Uterus (tissue), 2 donors: ENCODE data around the gene TOMM40.

ENCODE experiments used
- POLR2A ChIP-seq, 2 donors: fragments of 450-650 bp; IDR thresholded peaks; one replicate each; pipeline ENCODE4 v1.6.1; 2016; ENCODE audit warnings: antibody characterized with exemption in 2 of 2, mild to moderate bottlenecking in 1 of 2, moderate library complexity in 1 of 2
- TF ChIP-seq, protein P1 (sequence below), 4 experiments: fragments of 200-600 bp in 2 of 4; fragments of 450-650 bp in 2 of 4; sonication (generic) in 2 of 4; IDR thresholded peaks; one replicate each; pipeline ENCODE4 v1.5.1; 2016 to 2019; ENCODE audit warnings: antibody characterized with exemption in 4 of 4, mild to moderate bottlenecking in 2 of 4, moderate library complexity in 1 of 4

DNA sequence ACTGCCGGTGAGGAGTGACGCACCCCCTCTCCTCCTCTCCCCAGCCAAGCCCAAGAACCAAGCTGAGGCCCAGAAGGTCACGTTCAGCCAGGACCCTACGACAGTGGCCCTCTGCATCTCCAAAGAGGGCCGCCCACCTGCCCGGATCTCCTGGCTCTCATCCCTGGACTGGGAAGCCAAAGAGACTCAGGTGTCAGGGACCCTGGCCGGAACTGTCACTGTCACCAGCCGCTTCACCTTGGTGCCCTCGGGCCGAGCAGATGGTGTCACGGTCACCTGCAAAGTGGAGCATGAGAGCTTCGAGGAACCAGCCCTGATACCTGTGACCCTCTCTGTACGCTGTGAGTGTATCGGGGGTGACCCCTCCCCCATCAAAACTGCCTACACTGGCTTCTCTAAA is 19.2 kb upstream of the TOMM40 start:
- TF ChIP-seq, protein P1, sequence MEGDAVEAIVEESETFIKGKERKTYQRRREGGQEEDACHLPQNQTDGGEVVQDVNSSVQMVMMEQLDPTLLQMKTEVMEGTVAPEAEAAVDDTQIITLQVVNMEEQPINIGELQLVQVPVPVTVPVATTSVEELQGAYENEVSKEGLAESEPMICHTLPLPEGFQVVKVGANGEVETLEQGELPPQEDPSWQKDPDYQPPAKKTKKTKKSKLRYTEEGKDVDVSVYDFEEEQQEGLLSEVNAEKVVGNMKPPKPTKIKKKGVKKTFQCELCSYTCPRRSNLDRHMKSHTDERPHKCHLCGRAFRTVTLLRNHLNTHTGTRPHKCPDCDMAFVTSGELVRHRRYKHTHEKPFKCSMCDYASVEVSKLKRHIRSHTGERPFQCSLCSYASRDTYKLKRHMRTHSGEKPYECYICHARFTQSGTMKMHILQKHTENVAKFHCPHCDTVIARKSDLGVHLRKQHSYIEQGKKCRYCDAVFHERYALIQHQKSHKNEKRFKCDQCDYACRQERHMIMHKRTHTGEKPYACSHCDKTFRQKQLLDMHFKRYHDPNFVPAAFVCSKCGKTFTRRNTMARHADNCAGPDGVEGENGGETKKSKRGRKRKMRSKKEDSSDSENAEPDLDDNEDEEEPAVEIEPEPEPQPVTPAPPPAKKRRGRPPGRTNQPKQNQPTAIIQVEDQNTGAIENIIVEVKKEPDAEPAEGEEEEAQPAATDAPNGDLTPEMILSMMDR (IDR thresholded peaks at IDR 0.05): no peak
- TF ChIP-seq POLR2A (IDR thresholded peaks at IDR 0.05): no peak
